Lower leg skin (tissue), 4 donors: ENCODE measurements around the gene PRRG4. TPM values are rescaled to one million over a fixed set of nuclear protein-coding genes. Genes with fewer than 3 reads are reported as not detected.

Source experiments
- DNase-seq, 2 donors: peaks; one replicate each; pipeline ENCODE4 v3.0.0-alpha.2; 2019; ENCODE audit warnings: low spot score in 2 of 2
- H3K4me3 ChIP-seq: fragments of 200-600 bp; sonication (generic); 2 replicates; pipeline ENCODE4 v1.5.1; 2017; ENCODE audit warnings: mild to moderate bottlenecking, low read depth; ENCODE audit not compliant: poor library complexity, severe bottlenecking
- CTCF ChIP-seq, 3 donors: fragments of 450-650 bp; IDR thresholded peaks; one replicate each; pipeline ENCODE4 v1.5.1; 2016; ENCODE audit warnings: antibody characterized with exemption in 3 of 3, mild to moderate bottlenecking in 3 of 3, moderate library complexity in 2 of 3
- POLR2A ChIP-seq, 2 donors: fragments of 450-650 bp; IDR thresholded peaks; one replicate each; pipeline ENCODE4 v1.6.1; 2016 to 2017; ENCODE audit warnings: antibody characterized with exemption in 2 of 2, mild to moderate bottlenecking in 1 of 2, moderate library complexity in 1 of 2
- WGBS, 2 donors: methylation state at CpG; one replicate each; pipeline ENCODE4 v1.1.5; 2018; 5-methylcytosine and 5-hydroxymethylcytosine counted together
- intact Hi-C: fragments of 100-400 bp; cut with DNase I; formaldehyde crosslinking; loops from one replicate; pipeline ENCODE4 v1.15.0; 2023; ENCODE audit warnings: low total_unique reads
- total RNA-seq, 4 donors: library from RNA; depleted of rRNA; stranded (reverse); fragments of >200 nt; gene quantifications; one replicate each; pipeline ENCODE4 v1.1.0, GENCODE V29; 2016

Gene PRRG4
- total RNA-seq, 4 donors from 2014 or later, result 25.2 to 34.4 (median 31.6) TPM

GRCh38 chr11:32792111-32792947, 37.4 kb upstream of the PRRG4 start:
- no peak for DNase-seq
- TF ChIP-seq POLR2A (IDR thresholded peaks at IDR 0.05) (no peak), CTCF (IDR thresholded peaks at IDR 0.05) (no peak)
- no peak overlapping the region for H3K4me3 ChIP-seq
- WGBS, 2 donors, result 32 to 36% methylated on average over 6 of the region's 6 CpGs
- intact Hi-C loops, result loop anchor here (5.0 kb wide), 1 partner anchor 475 kb away; no protein-coding TSS in a partner anchor

- no peak overlapping the region for H3K4me3 ChIP-seq
- TF ChIP-seq POLR2A (IDR thresholded peaks at IDR 0.05) (no peak), CTCF (IDR thresholded peaks at IDR 0.05) (no peak)
- 13 to 19% methylated on average over 13 of the region's 13 CpGs for WGBS, 2 donors
- DNase-seq, result peak; percentile 47 to 89
- intact Hi-C loops, result loop anchor here (5.0 kb wide), 1 partner anchor 476 kb away; no protein-coding TSS in a partner anchor
Observed at GRCh38 chr11:32792948-32793475, 36.7 kb upstream of the PRRG4 start.

GRCh38 chr11:32794439-32794838, 35.3 kb upstream of the PRRG4 start, which contains the start of gene CCDC73:
CCDC73 (minus strand) TSS chr11:32794662; CDS start chr11:32760243, 34,419 bp downstream.
- TF ChIP-seq POLR2A (IDR thresholded peaks at IDR 0.05) (no peak), CTCF (IDR thresholded peaks at IDR 0.05) (no peak)
- intact Hi-C loops, result loop anchor here (5.0 kb wide), 1 partner anchor 477 kb away; no protein-coding TSS in a partner anchor
- no peak within 1 kb of the TSS for H3K4me3 ChIP-seq
- DNase-seq, result no peak
- whole genome bisulfite sequencing, 2 donors, result 93% methylated on average over 12 of the region's 12 CpGs

GRCh38 chr11:32796425-32796824, 33.3 kb upstream of the PRRG4 start:
- 81 to 85% methylated on average over 3 of the region's 3 CpGs for WGBS, 2 donors
- TF ChIP-seq CTCF (IDR thresholded peaks at IDR 0.05), result no peak
- no peak for TF ChIP-seq POLR2A (IDR thresholded peaks at IDR 0.05)
- DNase-seq, result no peak
- intact Hi-C loops, result no loop called here
- H3K4me3 ChIP-seq, result no peak overlapping the region

- intact Hi-C loops, result no loop called here
- 26 to 29% methylated on average over 3 of the region's 3 CpGs for WGBS, 2 donors
- no peak for TF ChIP-seq POLR2A (IDR thresholded peaks at IDR 0.05)
- TF ChIP-seq CTCF (IDR thresholded peaks at IDR 0.05), result no peak
- DNase-seq, result peak in 1 of 2 donors; percentile 68
- H3K4me3 ChIP-seq, result no peak overlapping the region
Observed at GRCh38 chr11:32809313-32809712, 20.4 kb upstream of the PRRG4 start.
